Right atrium auricular region (tissue), 2 donors: Measurements from ENCODE around the gene RFTN1. TPM values are rescaled to one million over a fixed set of nuclear protein-coding genes. Genes with fewer than 3 reads are reported as not detected.

Experiments
- DNase-seq: peaks from one replicate; pipeline ENCODE4 v3.0.0-alpha.2; 2019; ENCODE audit warnings: low spot score
- H3K27ac ChIP-seq, 2 donors: fragments of 200-600 bp; sonication (generic); 1 replicate in 1 of 2; 2 replicates in 1 of 2; pipeline ENCODE4 v1.5.1; 2016 to 2019
- H3K27me3 ChIP-seq, 2 donors: fragments of 200-600 bp; sonication (generic); one replicate each; pipeline versions ENCODE4 v1.5.1 to v1.6.0; 2017 to 2019
- H3K36me3 ChIP-seq: fragments of 200-600 bp; sonication (generic); one replicate; pipeline ENCODE4 v1.5.1; 2016
- H3K4me1 ChIP-seq, 2 donors: fragments of 200-600 bp; sonication (generic); one replicate each; pipeline versions ENCODE4 v1.5.1 to v1.6.0; 2017 to 2019
- H3K4me3 ChIP-seq, 2 donors: fragments of 200-600 bp; sonication (generic); 1 replicate in 1 of 2; 2 replicates in 1 of 2; pipeline ENCODE4 v1.5.1; 2017 to 2019; ENCODE audit warnings: mild to moderate bottlenecking in 1 of 2, moderate library complexity in 1 of 2
- H3K9me3 ChIP-seq, 2 donors: fragments of 200-600 bp; sonication (generic); one replicate each; pipeline ENCODE4 v1.5.1; 2019
- CTCF ChIP-seq, 2 donors: fragments of 200-600 bp; sonication (generic); IDR thresholded peaks; one replicate each; pipeline ENCODE4 v1.5.1; 2019; ENCODE audit warnings: antibody characterized with exemption in 2 of 2
- total RNA-seq, 2 donors: library from RNA; depleted of rRNA; stranded (reverse); fragments of >200 nt; gene quantifications; one replicate each; pipeline ENCODE4 v1.1.0, GENCODE V29; 2016

RFTN1 gene
- total RNA-seq, 2 donors from 2014 or later = 15.9 to 33.6 TPM

DNA sequence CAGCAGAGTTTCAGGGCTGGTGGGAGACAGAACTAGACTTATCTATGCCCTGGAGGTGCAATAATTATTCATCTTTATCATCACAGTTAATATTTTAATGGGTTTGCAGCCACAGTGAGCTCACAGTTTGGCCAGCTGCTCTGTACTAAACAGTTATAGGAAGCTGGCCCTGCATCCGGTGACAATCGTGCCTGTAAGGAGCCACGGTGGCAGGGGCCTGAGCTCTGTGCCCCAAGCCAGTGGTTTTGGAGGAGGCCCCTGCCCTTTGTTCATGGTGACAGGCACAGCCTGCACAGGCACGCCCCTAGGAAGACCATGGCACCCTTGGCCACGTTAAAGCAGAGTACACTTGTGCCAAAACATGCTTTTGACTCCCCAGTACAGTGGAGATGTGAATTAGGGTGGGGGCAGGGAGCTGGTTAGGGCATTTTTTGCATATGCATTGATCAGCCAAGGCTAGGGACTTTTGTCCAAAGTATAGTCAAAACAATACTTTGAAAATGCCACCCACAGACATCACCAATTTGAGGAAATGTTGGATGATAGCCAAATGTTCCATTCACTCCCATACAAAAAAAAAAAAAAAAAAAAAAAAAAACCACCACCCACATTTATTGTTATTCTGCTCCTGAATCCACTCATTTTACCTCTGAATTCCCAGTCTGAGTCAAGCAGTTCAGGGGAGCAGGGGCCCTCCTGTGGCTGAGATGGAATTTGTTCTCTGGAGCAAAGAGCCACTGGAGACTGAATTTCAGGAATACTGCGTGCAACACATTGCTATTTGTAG lies 3.4 kb upstream of the RFTN1 start:
- H3K36me3 ChIP-seq = no peaks in the 10 kb centered on the region
- peak; percentile 66 for DNase-seq
- no peak overlapping the region for H3K4me3 ChIP-seq
- peak overlapping the region in 1 of 2 donors; percentile 17 for H3K27ac ChIP-seq
- H3K4me1 ChIP-seq = peaks cover 0 to 42% of the 10 kb centered on the region in 2 donors
- TF ChIP-seq CTCF (IDR thresholded peaks at IDR 0.05) = peak in 1 of 2 donors; percentile 61
- H3K9me3 ChIP-seq = no peaks in the 10 kb centered on the region
- no peaks in the 10 kb centered on the region for H3K27me3 ChIP-seq

- Histone ChIP-seq H3K27ac (peak overlapping the region in 1 of 2 donors; percentile 17), H3K36me3 (no peaks in the 10 kb centered on the region), H3K4me1 (peaks cover 0 to 51% of the 10 kb centered on the region in 2 donors), H3K9me3 (no peaks in the 10 kb centered on the region), H3K4me3 (no peak overlapping the region), H3K27me3 (no peaks in the 10 kb centered on the region)
- no peak for TF ChIP-seq CTCF (IDR thresholded peaks at IDR 0.05)
- DNase-seq = no peak
Measured at GRCh38 chr3:16515885-16516420, 2.5 kb upstream of the RFTN1 start.

DNA sequence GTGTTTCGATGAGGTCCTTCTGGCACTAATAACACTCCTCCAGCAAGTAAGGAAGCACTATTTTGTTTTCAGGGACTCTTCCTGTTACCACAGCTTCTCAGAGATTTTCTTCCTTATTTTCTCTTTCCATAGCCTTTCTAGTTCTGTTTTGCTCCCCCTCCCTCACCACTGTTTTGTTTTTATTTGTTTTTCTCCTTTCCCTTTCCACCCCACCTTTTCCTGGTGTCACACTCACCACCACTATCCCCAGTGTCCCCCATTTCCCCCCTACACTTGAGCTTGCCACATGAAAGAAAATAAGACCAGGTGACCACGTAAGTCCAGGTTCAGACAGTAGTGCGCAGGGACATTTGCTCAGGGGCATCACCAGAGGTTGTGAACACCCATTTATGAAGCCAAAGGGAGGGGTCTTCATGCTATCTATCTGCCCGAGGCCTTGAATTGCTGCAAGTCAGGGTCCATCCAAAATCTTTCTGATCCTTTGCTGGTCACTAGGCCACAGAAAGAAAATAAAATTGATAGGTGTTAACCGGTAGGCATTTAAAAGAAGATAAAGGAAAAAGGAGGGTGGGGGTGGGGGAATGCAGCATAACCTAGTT lies 1.4 kb upstream of the RFTN1 start:
- Histone ChIP-seq H3K4me1 (peaks cover 0 to 62% of the 10 kb centered on the region in 2 donors), H3K9me3 (no peaks in the 10 kb centered on the region), H3K36me3 (no peaks in the 10 kb centered on the region), H3K27ac (peak overlapping the region; percentile 81 to 85), H3K27me3 (no peaks in the 10 kb centered on the region), H3K4me3 (no peak overlapping the region)
- TF ChIP-seq CTCF (IDR thresholded peaks at IDR 0.05) = no peak
- no peak for DNase-seq

DNA sequence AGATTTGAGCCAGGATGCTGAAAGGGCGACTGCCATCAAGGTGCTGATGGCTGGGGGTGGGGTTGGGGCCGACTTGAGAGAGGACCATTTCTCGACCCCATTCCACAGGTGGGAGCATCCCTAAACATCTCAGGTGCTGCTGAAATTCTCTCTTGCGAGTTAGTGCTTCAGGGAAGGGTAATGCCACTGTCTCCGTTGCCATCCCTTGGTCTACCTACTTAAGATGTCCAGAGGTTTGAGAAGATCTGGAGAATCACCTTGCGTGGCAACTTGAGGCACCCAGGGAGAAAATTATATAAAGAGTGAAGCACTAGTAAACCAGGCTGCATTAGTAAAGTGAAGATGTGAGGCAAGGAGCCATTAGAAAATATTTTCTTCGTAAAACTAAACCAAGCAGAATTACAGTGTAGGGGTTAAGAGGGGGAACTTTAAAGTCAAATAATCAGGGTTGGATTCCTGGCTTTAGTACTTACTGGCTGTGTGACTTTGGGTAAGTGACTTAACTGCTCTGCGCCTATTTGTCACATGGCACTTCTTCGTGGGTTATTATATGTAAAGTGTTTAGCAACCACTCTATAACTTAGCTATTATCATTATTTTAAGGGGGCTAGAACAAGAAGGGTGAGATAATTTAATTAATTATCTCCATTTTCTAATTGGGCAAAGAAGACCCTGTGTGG lies 662 bp upstream of the RFTN1 start:
- Histone ChIP-seq H3K4me3 (peak overlapping the region; percentile 60 to 73), H3K27me3 (no peaks in the 10 kb centered on the region), H3K4me1 (peaks cover 0 to 69% of the 10 kb centered on the region in 2 donors), H3K27ac (peak overlapping the region; percentile 81 to 85), H3K36me3 (no peaks in the 10 kb centered on the region), H3K9me3 (no peaks in the 10 kb centered on the region)
- no peak for TF ChIP-seq CTCF (IDR thresholded peaks at IDR 0.05)
- no peak for DNase-seq

GRCh38 chr3:16512435-16513140 lies 911 bp downstream of the RFTN1 start:
- Histone ChIP-seq H3K4me1 (peaks cover 0 to 81% of the 10 kb centered on the region in 2 donors), H3K9me3 (no peaks in the 10 kb centered on the region)
- DNase-seq = peak; percentile 66

More at GRCh38 chr3:16512435-16513140, 911 bp downstream of the RFTN1 start:
- no peaks in the 10 kb centered on the region for H3K36me3 ChIP-seq
- TF ChIP-seq CTCF (IDR thresholded peaks at IDR 0.05) = no peak
- H3K4me3 ChIP-seq = peak overlapping the region; percentile 60 to 73
- H3K27ac ChIP-seq = peak overlapping the region; percentile 81 to 85
- no peaks in the 10 kb centered on the region for H3K27me3 ChIP-seq
